Cardiac muscle cell (in vitro differentiated cells and primary cell): ENCODE results near the gene QSOX2. TPM values are rescaled to one million over a fixed set of nuclear protein-coding genes. Genes with fewer than 3 reads are reported as not detected.

Experiments used
- DNase-seq, 2 donors: peaks; one replicate each; pipeline versions ENCODE4 v3.0.0 to v3.0.0-alpha.2; 2010 to 2017; ENCODE audit warnings: low read depth in 1 of 2, low spot score in 1 of 2
- H3K27ac ChIP-seq: fragments of 200-600 bp; sonication (generic); 2 replicates; pipeline ENCODE4 v1.5.1; 2016
- H3K27me3 ChIP-seq: fragments of 200-600 bp; sonication (generic); 2 replicates; pipeline ENCODE4 v1.6.0; 2016; ENCODE audit warnings: control low read depth
- H3K36me3 ChIP-seq: fragments of 200-600 bp; sonication (generic); 2 replicates; pipeline ENCODE4 v1.5.1; 2016; ENCODE audit warnings: control low read depth
- H3K4me1 ChIP-seq: fragments of 200-600 bp; sonication (generic); 2 replicates; pipeline ENCODE4 v1.8.1; 2017; ENCODE audit warnings: low read depth, mild to moderate bottlenecking, mixed run types
- H3K4me3 ChIP-seq: fragments of 200-600 bp; sonication (generic); 2 replicates; pipeline ENCODE4 v1.5.1; 2016; ENCODE audit warnings: mild to moderate bottlenecking
- H3K9me3 ChIP-seq: fragments of 200-600 bp; sonication (generic); 2 replicates; pipeline ENCODE4 v1.5.1; 2017; ENCODE audit warnings: low read depth, mild to moderate bottlenecking, control low read depth
- CTCF ChIP-seq: IDR thresholded peaks from 2 replicates; pipeline ENCODE4 v1.5.1; 2012; ENCODE audit warnings: low read depth, mild to moderate bottlenecking, low read length
- polyA plus RNA-seq: library from polyadenylated mRNA; unstranded; fragments of >200 nt; fragmentation: Nextera tagmentation; extraction: Ambion mirVana; gene quantifications from 2 replicates; pipeline ENCODE4 v1.2.1, GENCODE V29; 2016
- total RNA-seq: library from RNA; depleted of rRNA; stranded (reverse); fragments of >200 nt; gene quantifications from 2 replicates; pipeline ENCODE4 v1.2.3, GENCODE V29; 2016

Gene QSOX2
- total and polyA plus RNA-seq, 2 experiments from 2014 or later = 1.7 to 10.5 TPM

- peaks cover 8% of the 10 kb centered on the region for H3K4me1 ChIP-seq
These were observed 11.7 kb downstream of the QSOX2 start for GRCh38 chr9:136233868-136234267.

GRCh38 chr9:136233411-136233810 is 12.2 kb downstream of the QSOX2 start:
- no peak for TF ChIP-seq CTCF
- Histone ChIP-seq H3K36me3 (no peaks in the 10 kb centered on the region), H3K4me1 (peaks cover 8% of the 10 kb centered on the region), H3K4me3 (no peak overlapping the region), H3K9me3 (no peaks in the 10 kb centered on the region), H3K27ac (no peak overlapping the region), H3K27me3 (no peaks in the 10 kb centered on the region)
- DNase-seq = no peak

More at GRCh38 chr9:136233868-136234267, 11.7 kb downstream of the QSOX2 start:
- Histone ChIP-seq H3K4me3 (no peak overlapping the region), H3K27me3 (no peaks in the 10 kb centered on the region), H3K36me3 (no peaks in the 10 kb centered on the region), H3K27ac (no peak overlapping the region), H3K9me3 (no peaks in the 10 kb centered on the region)
- no peak for TF ChIP-seq CTCF
- no peak for DNase-seq

- Histone ChIP-seq H3K9me3 (no peaks in the 10 kb centered on the region), H3K4me3 (no peak overlapping the region), H3K36me3 (no peaks in the 10 kb centered on the region), H3K27ac (no peak overlapping the region), H3K4me1 (peaks cover 8% of the 10 kb centered on the region), H3K27me3 (no peaks in the 10 kb centered on the region)
- no peak for DNase-seq
- no peak for TF ChIP-seq CTCF
These were observed 12.6 kb downstream of the QSOX2 start for GRCh38 chr9:136232969-136233368.

- no peak overlapping the region for H3K4me3 ChIP-seq
- TF ChIP-seq CTCF = no peak
- no peak for DNase-seq
- H3K27ac ChIP-seq = no peak overlapping the region
- H3K4me1 ChIP-seq = peaks cover 8% of the 10 kb centered on the region
- no peaks in the 10 kb centered on the region for H3K9me3 ChIP-seq
- H3K36me3 ChIP-seq = no peaks in the 10 kb centered on the region
- H3K27me3 ChIP-seq = no peaks in the 10 kb centered on the region
These were observed 13.9 kb downstream of the QSOX2 start for GRCh38 chr9:136231478-136232297.

- H3K36me3 ChIP-seq = no peaks in the 10 kb centered on the region
- H3K4me1 ChIP-seq = peaks cover 8% of the 10 kb centered on the region
- no peaks in the 10 kb centered on the region for H3K9me3 ChIP-seq
- no peak overlapping the region for H3K27ac ChIP-seq
- H3K4me3 ChIP-seq = no peak overlapping the region
- no peak for DNase-seq
- no peak for TF ChIP-seq CTCF
- H3K27me3 ChIP-seq = no peaks in the 10 kb centered on the region
These were observed 14.8 kb downstream of the QSOX2 start for GRCh38 chr9:136230773-136231172.
